ENCODE measurements around the gene RTN1. TPM values are rescaled to one million over a fixed set of nuclear protein-coding genes. Genes with fewer than 3 reads are reported as not detected.

The RTN1 gene
- total and polyA plus RNA-seq, 2 experiments from 2014 or later, result 1.1 TPM

DNA sequence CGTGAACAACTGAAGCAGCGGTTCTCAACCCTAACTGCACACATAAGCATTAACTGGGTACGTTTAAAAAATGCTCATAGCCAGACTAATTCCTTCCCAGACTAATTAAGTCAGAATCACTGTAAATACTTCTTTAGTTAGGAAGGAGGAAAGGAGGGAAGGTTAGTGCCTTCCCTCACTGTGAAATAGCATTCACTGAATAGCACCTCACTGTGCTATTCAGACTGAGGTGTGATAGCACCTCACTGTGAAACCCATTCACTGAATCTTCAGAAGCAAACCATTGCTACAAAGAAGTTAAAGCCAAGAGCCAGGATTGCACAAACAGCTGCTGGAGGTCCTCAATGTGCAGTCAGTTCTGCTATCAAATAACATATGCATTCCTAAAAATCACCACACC lies 58.8 kb downstream of the RTN1 start:
- H3K4me3 ChIP-seq, result no peak overlapping the region

DNA sequence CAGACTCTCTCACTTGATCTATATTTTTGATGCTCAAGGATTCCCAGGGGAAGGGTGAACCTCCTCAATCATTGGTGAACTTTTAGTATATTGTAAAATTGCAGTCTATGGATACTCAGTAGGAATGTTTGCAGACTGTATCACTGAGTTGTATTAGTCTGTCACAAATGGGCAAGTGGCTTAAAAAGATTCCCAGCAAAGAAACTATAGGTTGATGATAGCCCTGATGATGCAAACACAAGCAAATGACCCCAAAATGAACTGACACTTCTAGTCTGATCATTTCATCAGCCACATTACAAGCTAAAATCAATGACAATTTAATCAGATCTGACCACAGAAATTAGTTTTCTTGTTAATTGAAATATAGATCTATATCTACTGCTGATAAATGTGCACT lies 59.5 kb downstream of the RTN1 start:
- Histone ChIP-seq H3K27ac (no peak overlapping the region), H3K9me2 (replicated peaks; ENCODE audit: insufficient read depth) (no peaks in the 10 kb centered on the region), H3K4me3 (no peak overlapping the region), H3K4me1 (ENCODE audit: insufficient read depth) (no peaks in the 10 kb centered on the region), H2AFZ (no peak overlapping the region), H3K36me3 (replicated peaks; ENCODE audit: insufficient read depth, low read depth) (no peaks in the 10 kb centered on the region), H4K20me1 (ENCODE audit: insufficient read depth, poor library complexity, severe bottlenecking) (no peaks in the 10 kb centered on the region), H3K27me3 (peaks cover 9% of the 10 kb centered on the region), H3K9me3 (ENCODE audit: low read depth) (no peaks in the 10 kb centered on the region), H3K4me2 (no peak overlapping the region), H3K79me2 (no peaks in the 10 kb centered on the region)
- TF ChIP-seq EZH2phosphoT487 (IDR thresholded peaks at IDR 0.05; ENCODE audit: low read depth, severe bottlenecking, unreplicated experiment), result no peak
- TF ChIP-seq, protein P1, sequence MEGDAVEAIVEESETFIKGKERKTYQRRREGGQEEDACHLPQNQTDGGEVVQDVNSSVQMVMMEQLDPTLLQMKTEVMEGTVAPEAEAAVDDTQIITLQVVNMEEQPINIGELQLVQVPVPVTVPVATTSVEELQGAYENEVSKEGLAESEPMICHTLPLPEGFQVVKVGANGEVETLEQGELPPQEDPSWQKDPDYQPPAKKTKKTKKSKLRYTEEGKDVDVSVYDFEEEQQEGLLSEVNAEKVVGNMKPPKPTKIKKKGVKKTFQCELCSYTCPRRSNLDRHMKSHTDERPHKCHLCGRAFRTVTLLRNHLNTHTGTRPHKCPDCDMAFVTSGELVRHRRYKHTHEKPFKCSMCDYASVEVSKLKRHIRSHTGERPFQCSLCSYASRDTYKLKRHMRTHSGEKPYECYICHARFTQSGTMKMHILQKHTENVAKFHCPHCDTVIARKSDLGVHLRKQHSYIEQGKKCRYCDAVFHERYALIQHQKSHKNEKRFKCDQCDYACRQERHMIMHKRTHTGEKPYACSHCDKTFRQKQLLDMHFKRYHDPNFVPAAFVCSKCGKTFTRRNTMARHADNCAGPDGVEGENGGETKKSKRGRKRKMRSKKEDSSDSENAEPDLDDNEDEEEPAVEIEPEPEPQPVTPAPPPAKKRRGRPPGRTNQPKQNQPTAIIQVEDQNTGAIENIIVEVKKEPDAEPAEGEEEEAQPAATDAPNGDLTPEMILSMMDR (IDR thresholded peaks at IDR 0.05; ENCODE audit: poor library complexity), result no peak
- TF ChIP-seq EZH2 (IDR thresholded peaks at IDR 0.05; ENCODE audit: borderline replicate concordance), result no peak
- DNase-seq (ENCODE audit: low spot score), result no peak

More for the DNA sequence above, 58.8 kb downstream of the RTN1 start:
- no peak for TF ChIP-seq EZH2 (IDR thresholded peaks at IDR 0.05; ENCODE audit: borderline replicate concordance)
- no peak for TF ChIP-seq EZH2phosphoT487 (IDR thresholded peaks at IDR 0.05; ENCODE audit: low read depth, severe bottlenecking, unreplicated experiment)
- TF ChIP-seq, protein P1 (IDR thresholded peaks at IDR 0.05; ENCODE audit: poor library complexity), result no peak
- 48% methylated on average over 3 of the region's 3 CpGs for WGBS (ENCODE audit: low lambda C conversion rate, missing lambda C conversion rate)
- no peaks in the 10 kb centered on the region for H3K9me2 ChIP-seq (replicated peaks; ENCODE audit: insufficient read depth)
- no peak for DNase-seq (ENCODE audit: low spot score)
- no peaks in the 10 kb centered on the region for H3K36me3 ChIP-seq (replicated peaks; ENCODE audit: insufficient read depth, low read depth)
- no peaks in the 10 kb centered on the region for H3K4me1 ChIP-seq (ENCODE audit: insufficient read depth)
- H3K9me3 ChIP-seq (ENCODE audit: low read depth), result no peaks in the 10 kb centered on the region
- no peaks in the 10 kb centered on the region for H3K79me2 ChIP-seq
- H2AFZ ChIP-seq, result no peak overlapping the region
- H3K4me2 ChIP-seq, result no peak overlapping the region
- peaks cover 6% of the 10 kb centered on the region for H3K27me3 ChIP-seq
- no peaks in the 10 kb centered on the region for H4K20me1 ChIP-seq (ENCODE audit: insufficient read depth, poor library complexity, severe bottlenecking)
- no peak overlapping the region for H3K27ac ChIP-seq

DNA sequence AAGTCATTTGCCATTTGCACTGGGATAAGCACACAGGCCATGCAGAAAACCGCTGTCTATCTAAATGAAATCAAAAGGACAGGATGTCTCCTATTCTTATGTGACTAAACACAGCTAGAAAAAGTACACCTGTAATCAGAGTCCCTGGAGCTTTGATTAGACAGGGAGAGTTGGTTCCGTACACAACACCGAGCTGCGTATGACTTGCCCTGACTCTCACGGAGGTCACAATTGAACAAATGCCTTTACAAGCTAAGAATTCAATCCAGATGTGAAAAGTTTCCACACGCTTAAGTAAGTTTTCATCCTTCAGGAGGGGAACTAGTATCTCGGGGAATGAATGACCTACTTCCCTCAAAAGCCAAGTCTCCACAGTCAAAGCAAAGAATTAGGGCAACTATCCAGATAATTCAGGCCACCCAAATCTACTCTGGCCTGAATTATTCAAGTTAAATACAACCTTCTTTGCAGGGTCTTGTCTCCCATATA lies 67.5 kb downstream of the RTN1 start:
- H3K9me3 ChIP-seq (ENCODE audit: low read depth), result no peaks in the 10 kb centered on the region
- no peak overlapping the region for H3K4me2 ChIP-seq
- H3K36me3 ChIP-seq (replicated peaks; ENCODE audit: insufficient read depth, low read depth), result no peaks in the 10 kb centered on the region
- no peak overlapping the region for H2AFZ ChIP-seq
- no peak overlapping the region for H3K4me3 ChIP-seq
- no peaks in the 10 kb centered on the region for H3K9me2 ChIP-seq (replicated peaks; ENCODE audit: insufficient read depth)
- no peak overlapping the region for H3K27ac ChIP-seq
- DNase-seq (ENCODE audit: low spot score), result no peak
- H3K27me3 ChIP-seq, result peaks cover 6% of the 10 kb centered on the region
- TF ChIP-seq EZH2 (IDR thresholded peaks at IDR 0.05; ENCODE audit: borderline replicate concordance) (no peak), EZH2phosphoT487 (IDR thresholded peaks at IDR 0.05; ENCODE audit: low read depth, severe bottlenecking, unreplicated experiment) (no peak)
- TF ChIP-seq, protein P1 (IDR thresholded peaks at IDR 0.05; ENCODE audit: poor library complexity), result no peak
- no peaks in the 10 kb centered on the region for H3K79me2 ChIP-seq
- no peaks in the 10 kb centered on the region for H4K20me1 ChIP-seq (ENCODE audit: insufficient read depth, poor library complexity, severe bottlenecking)
- H3K4me1 ChIP-seq (ENCODE audit: insufficient read depth), result no peaks in the 10 kb centered on the region
- WGBS (ENCODE audit: low lambda C conversion rate, missing lambda C conversion rate), result 52% methylated on average over 7 of the region's 7 CpGs

DNA sequence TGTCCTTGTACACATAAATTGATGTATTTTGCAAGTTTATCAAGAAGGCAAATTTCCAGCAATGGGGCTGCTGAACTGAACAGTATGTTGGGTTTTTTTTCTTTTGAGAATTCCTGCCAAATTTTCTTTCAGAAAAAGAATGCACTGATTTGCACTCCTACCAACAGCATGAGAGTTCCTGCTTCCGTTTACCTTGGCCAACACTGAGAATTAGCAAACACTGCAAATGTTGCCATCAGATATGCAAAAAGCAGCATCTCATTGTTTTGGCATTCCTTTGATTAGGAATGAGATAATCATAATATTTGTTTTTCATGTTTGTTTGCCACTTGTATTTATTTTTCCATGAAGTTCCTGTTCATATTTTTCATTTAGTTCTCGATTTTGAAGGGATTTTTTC lies 82.4 kb downstream of the RTN1 start:
- no peak overlapping the region for H3K4me3 ChIP-seq
- H3K36me3 ChIP-seq (replicated peaks; ENCODE audit: insufficient read depth, low read depth), result no peaks in the 10 kb centered on the region
- no peak overlapping the region for H3K4me2 ChIP-seq
- H2AFZ ChIP-seq, result no peak overlapping the region
- H4K20me1 ChIP-seq (ENCODE audit: insufficient read depth, poor library complexity, severe bottlenecking), result no peaks in the 10 kb centered on the region
- no peaks in the 10 kb centered on the region for H3K9me3 ChIP-seq (ENCODE audit: low read depth)
- H3K27ac ChIP-seq, result no peak overlapping the region
- peaks cover under 1% of the 10 kb centered on the region for H3K4me1 ChIP-seq (ENCODE audit: insufficient read depth)
- TF ChIP-seq EZH2 (IDR thresholded peaks at IDR 0.05; ENCODE audit: borderline replicate concordance), result no peak
- no peak for TF ChIP-seq EZH2phosphoT487 (IDR thresholded peaks at IDR 0.05; ENCODE audit: low read depth, severe bottlenecking, unreplicated experiment)
- TF ChIP-seq, protein P1 (IDR thresholded peaks at IDR 0.05; ENCODE audit: poor library complexity), result no peak
- H3K27me3 ChIP-seq, result no peaks in the 10 kb centered on the region
- no peaks in the 10 kb centered on the region for H3K79me2 ChIP-seq
- no peaks in the 10 kb centered on the region for H3K9me2 ChIP-seq (replicated peaks; ENCODE audit: insufficient read depth)
- 49% methylated on average over 2 of the region's 2 CpGs for WGBS (ENCODE audit: low lambda C conversion rate, missing lambda C conversion rate)
- no peak for DNase-seq (ENCODE audit: low spot score)
